ENCODE data around the gene ROBO4.

The ROBO4 gene

GRCh38 chr11:124897674-124898262 lies at the start of gene ROBO4:
ROBO4 (minus strand) TSS chr11:124897865; CDS start chr11:124897795, 70 bp downstream.
- no peak for DNase-seq (ENCODE audit: low read depth in 2 of 3, low spot score in 2 of 3)

GRCh38 chr11:124946735-124947141 lies 49.1 kb upstream of the ROBO4 start:
- DNase-seq (ENCODE audit: low read depth in 2 of 3, low spot score in 2 of 3), result no peak

- no peak for DNase-seq (ENCODE audit: low read depth in 2 of 3, low spot score in 2 of 3)
These were observed 48.2 kb upstream of the ROBO4 start for GRCh38 chr11:124945826-124946225.

- no peak for DNase-seq (ENCODE audit: low read depth in 2 of 3, low spot score in 2 of 3)
These were observed 46.9 kb upstream of the ROBO4 start for GRCh38 chr11:124944565-124944964.

GRCh38 chr11:124943741-124944140 lies 46.1 kb upstream of the ROBO4 start:
- no peak for DNase-seq (ENCODE audit: low read depth in 2 of 3, low spot score in 2 of 3)

GRCh38 chr11:124943254-124943616 lies 45.6 kb upstream of the ROBO4 start:
- no peak for DNase-seq (ENCODE audit: low read depth in 2 of 3, low spot score in 2 of 3)

- DNase-seq (ENCODE audit: low read depth in 2 of 3, low spot score in 2 of 3), result no peak
These were observed 45.0 kb upstream of the ROBO4 start for GRCh38 chr11:124942466-124943253.

GRCh38 chr11:124941703-124942102 lies 44.0 kb upstream of the ROBO4 start:
- DNase-seq (ENCODE audit: low read depth in 2 of 3, low spot score in 2 of 3), result no peak

- no peak for DNase-seq (ENCODE audit: low read depth in 2 of 3, low spot score in 2 of 3)
These were observed 41.3 kb upstream of the ROBO4 start for GRCh38 chr11:124938970-124939369.

- no peak for DNase-seq (ENCODE audit: low read depth in 2 of 3, low spot score in 2 of 3)
These were observed 40.6 kb upstream of the ROBO4 start for GRCh38 chr11:124938206-124938765.

GRCh38 chr11:124937336-124937935 lies 39.8 kb upstream of the ROBO4 start:
- DNase-seq (ENCODE audit: low read depth in 2 of 3, low spot score in 2 of 3), result no peak

- no peak for DNase-seq (ENCODE audit: low read depth in 2 of 3, low spot score in 2 of 3)
These were observed 38.2 kb upstream of the ROBO4 start, which contains the start of gene HEPACAM for GRCh38 chr11:124935548-124936514. HEPACAM (minus strand) TSS chr11:124936047; CDS start chr11:124936006, 41 bp downstream.

GRCh38 chr11:124934862-124935547 lies 37.3 kb upstream of the ROBO4 start:
- DNase-seq (ENCODE audit: low read depth in 2 of 3, low spot score in 2 of 3), result no peak

GRCh38 chr11:124930799-124931198 lies 33.1 kb upstream of the ROBO4 start:
- DNase-seq (ENCODE audit: low read depth in 2 of 3, low spot score in 2 of 3), result no peak

GRCh38 chr11:124928942-124929665 lies 31.4 kb upstream of the ROBO4 start:
- no peak for DNase-seq (ENCODE audit: low read depth in 2 of 3, low spot score in 2 of 3)

GRCh38 chr11:124923296-124923695 lies 25.6 kb upstream of the ROBO4 start:
- DNase-seq (ENCODE audit: low read depth in 2 of 3, low spot score in 2 of 3), result no peak

GRCh38 chr11:124922831-124923230 lies 25.2 kb upstream of the ROBO4 start:
- DNase-seq (ENCODE audit: low read depth in 2 of 3, low spot score in 2 of 3), result no peak

GRCh38 chr11:124920870-124921609 lies 23.4 kb upstream of the ROBO4 start:
- DNase-seq (ENCODE audit: low read depth in 2 of 3, low spot score in 2 of 3), result peak; percentile 52 to 67 (median 59)

GRCh38 chr11:124920356-124920755 lies 22.7 kb upstream of the ROBO4 start:
- no peak for DNase-seq (ENCODE audit: low read depth in 2 of 3, low spot score in 2 of 3)

Data from activated CD8-positive, alpha-beta memory T cell treated with anti-CD3 and anti-CD28 coated beads for 48 hours (primary cell).